ENCODE measurements around the gene NOTCH4. TPM values are rescaled to one million over a fixed set of nuclear protein-coding genes. Genes with fewer than 3 reads are reported as not detected.
"Not testable (repeated sequence)": the region's sequence is repeated elsewhere in the genome, so short reads cannot be mapped to it uniquely, and the experiment has no call there.

Gene NOTCH4
- total RNA-seq, 1 experiment from 2014 or later, result 1.6 TPM

- DNase-seq, result peak; percentile 67
- H3K36me3 ChIP-seq (replicated peaks; ENCODE audit: control insufficient read depth, insufficient read depth, low read length), result peaks cover 4% of the 10 kb centered on the region
- peak within 1 kb of the TSS; percentile 26 for H3K4me3 ChIP-seq (ENCODE audit: insufficient read depth, low read depth, low read length)
- H3K27me3 ChIP-seq (ENCODE audit: control insufficient read depth, insufficient read depth, low read length), result no peaks in the 10 kb centered on the region
Observed at GRCh38 chr6:32192608-32193039, 31.2 kb downstream of the NOTCH4 start, which contains the start of gene GPSM3. TSS of gene GPSM3 (minus strand) at chr6:32192643. CDS start at chr6:32192513, 130 bp downstream.

GRCh38 chr6:32191696-32192607 is 31.9 kb downstream of the NOTCH4 start:
- Histone ChIP-seq H3K36me3 (replicated peaks; ENCODE audit: control insufficient read depth, insufficient read depth, low read length) (peaks cover 10% of the 10 kb centered on the region), H3K4me3 (ENCODE audit: insufficient read depth, low read depth, low read length) (0 out of 2 replicates have a peak overlapping the region, but pooled peaks have one; percentile 2), H3K27me3 (ENCODE audit: control insufficient read depth, insufficient read depth, low read length) (no peaks in the 10 kb centered on the region)
- no peak for DNase-seq

- Histone ChIP-seq H3K36me3 (replicated peaks; ENCODE audit: control insufficient read depth, insufficient read depth, low read length) (peaks cover 17% of the 10 kb centered on the region), H3K4me3 (ENCODE audit: insufficient read depth, low read depth, low read length) (peak overlapping the region; percentile 39; the same call in 1 of the 2 replicates), H3K27me3 (ENCODE audit: control insufficient read depth, insufficient read depth, low read length) (no peaks in the 10 kb centered on the region)
- no peak for DNase-seq
Observed at GRCh38 chr6:32190911-32191677, 32.8 kb downstream of the NOTCH4 start.

- peak within 1 kb of the TSS; percentile 66 for H3K4me3 ChIP-seq (ENCODE audit: insufficient read depth, low read depth, low read length)
- peaks cover 18% of the 10 kb centered on the region for H3K36me3 ChIP-seq (replicated peaks; ENCODE audit: control insufficient read depth, insufficient read depth, low read length)
- H3K27me3 ChIP-seq (ENCODE audit: control insufficient read depth, insufficient read depth, low read length), result no peaks in the 10 kb centered on the region
- peak; percentile 94 for DNase-seq
Observed at GRCh38 chr6:32190054-32190851, 33.6 kb downstream of the NOTCH4 start, which contains the start of gene PBX2. TSS of gene PBX2 (minus strand) at chr6:32190202. CDS start at chr6:32189915, 287 bp downstream.

- Histone ChIP-seq H3K4me3 (ENCODE audit: insufficient read depth, low read depth, low read length) (peak overlapping the region; percentile 66), H3K27me3 (ENCODE audit: control insufficient read depth, insufficient read depth, low read length) (no peaks in the 10 kb centered on the region), H3K36me3 (replicated peaks; ENCODE audit: control insufficient read depth, insufficient read depth, low read length) (peaks cover 18% of the 10 kb centered on the region)
- DNase-seq, result peak; percentile 77
Observed at GRCh38 chr6:32189742-32190053, 34.2 kb downstream of the NOTCH4 start.

- Histone ChIP-seq H3K4me3 (ENCODE audit: insufficient read depth, low read depth, low read length) (peak overlapping the region; percentile 66), H3K36me3 (replicated peaks; ENCODE audit: control insufficient read depth, insufficient read depth, low read length) (peaks cover 18% of the 10 kb centered on the region), H3K27me3 (ENCODE audit: control insufficient read depth, insufficient read depth, low read length) (no peaks in the 10 kb centered on the region)
- DNase-seq, result peak; percentile 64
Observed at GRCh38 chr6:32189069-32189741, 34.7 kb downstream of the NOTCH4 start.

- no peaks in the 10 kb centered on the region for H3K27me3 ChIP-seq (ENCODE audit: control insufficient read depth, insufficient read depth, low read length)
- DNase-seq, result peak; percentile 58
- H3K36me3 ChIP-seq (replicated peaks; ENCODE audit: control insufficient read depth, insufficient read depth, low read length), result peaks cover 18% of the 10 kb centered on the region
- peak overlapping the region; percentile 66 for H3K4me3 ChIP-seq (ENCODE audit: insufficient read depth, low read depth, low read length)
Observed at GRCh38 chr6:32188381-32189068, 35.3 kb downstream of the NOTCH4 start.

GRCh38 chr6:32187725-32188380 is 36.0 kb downstream of the NOTCH4 start:
- not testable (repeated sequence) for DNase-seq; H3K27me3 ChIP-seq (ENCODE audit: control insufficient read depth, insufficient read depth, low read length); H3K4me3 ChIP-seq (ENCODE audit: insufficient read depth, low read depth, low read length)
- H3K36me3 ChIP-seq (replicated peaks; ENCODE audit: control insufficient read depth, insufficient read depth, low read length), result peaks cover 20% of the 10 kb centered on the region

GRCh38 chr6:32187009-32187709 is 36.7 kb downstream of the NOTCH4 start:
- H3K27me3 ChIP-seq (ENCODE audit: control insufficient read depth, insufficient read depth, low read length), result no peaks in the 10 kb centered on the region
- H3K36me3 ChIP-seq (replicated peaks; ENCODE audit: control insufficient read depth, insufficient read depth, low read length), result peaks cover 21% of the 10 kb centered on the region
- no peak overlapping the region for H3K4me3 ChIP-seq (ENCODE audit: insufficient read depth, low read depth, low read length)
- DNase-seq, result no peak

GRCh38 chr6:32186151-32186840 is 37.6 kb downstream of the NOTCH4 start:
- not testable (repeated sequence) for H3K4me3 ChIP-seq (ENCODE audit: insufficient read depth, low read depth, low read length)

GRCh38 chr6:32185681-32186131 is 38.2 kb downstream of the NOTCH4 start:
- peak; percentile 88 for DNase-seq
- H3K36me3 ChIP-seq (replicated peaks; ENCODE audit: control insufficient read depth, insufficient read depth, low read length), result peaks cover 26% of the 10 kb centered on the region
- not testable (repeated sequence) for H3K4me3 ChIP-seq (ENCODE audit: insufficient read depth, low read depth, low read length); H3K27me3 ChIP-seq (ENCODE audit: control insufficient read depth, insufficient read depth, low read length)

More at GRCh38 chr6:32186151-32186840, 37.6 kb downstream of the NOTCH4 start:
- H3K27me3 ChIP-seq (ENCODE audit: control insufficient read depth, insufficient read depth, low read length); DNase-seq: not testable (repeated sequence)
- H3K36me3 ChIP-seq (replicated peaks; ENCODE audit: control insufficient read depth, insufficient read depth, low read length), result peaks cover 24% of the 10 kb centered on the region

Measured in H7 (cell line).